Endothelial cell of umbilical vein (primary cell): ENCODE results near the gene SCIN. TPM values are rescaled to one million over a fixed set of nuclear protein-coding genes. Genes with fewer than 3 reads are reported as not detected.

ENCODE experiments used
- BruUV-seq: library from RNA; stranded (reverse); fragments of 400-500 nt; replicated peaks from 2 replicates; lab custom pipeline; 2021; lab: Mats Ljungman, UMichigan
- CTCF ChIA-PET: fragments of 300-600, 350-600 bp; sonication (Branson Sonifier 250); formaldehyde crosslinking; loops from one replicate; lab custom pipeline; 2021; ENCODE audit warnings: antibody characterized with exemption, inconsistent platforms; lab: Charles Lee
- POLR2A ChIA-PET: fragments of 300-600, 350-600 bp; sonication (Branson Sonifier 250); formaldehyde crosslinking; loops from one replicate; lab custom pipeline; 2021; ENCODE audit warnings: antibody characterized with exemption, inconsistent platforms; lab: Charles Lee
- DNase-seq: peaks from one replicate; pipeline ENCODE4 v3.0.0-alpha.2; 2011; ENCODE audit warnings: low read depth, low spot score
- FAIRE-seq: peaks from 2 replicates; lab custom pipeline; 2011; peaks lifted over from hg19 to GRCh38; lab: Jason Lieb, UNC
- H2AFZ ChIP-seq: 2 replicates; pipeline ENCODE4 v1.6.0; 2012; ENCODE audit warnings: low read depth, low read length, control low read depth, inconsistent platforms
- H3K27ac ChIP-seq: 2 replicates; pipeline ENCODE4 v1.5.1; 2011; ENCODE audit warnings: low read depth, mild to moderate bottlenecking, control low read depth, low read length, moderate library complexity; ENCODE audit not compliant: insufficient read depth
- H3K27me3 ChIP-seq, 2 experiments: 2 replicates each; pipeline versions ENCODE4 v1.6.0 to v1.6.1; 2011; ENCODE audit warnings: low read length in 2 of 2, mixed read lengths in 1 of 2; ENCODE audit not compliant: control insufficient read depth in 2 of 2, insufficient read depth in 2 of 2
- H3K36me3 ChIP-seq, 2 experiments: 2 replicates in 1 of 2; 3 replicates in 1 of 2; pipeline ENCODE4 v1.5.1; 2011; ENCODE audit warnings: low read length in 2 of 2, mild to moderate bottlenecking in 1 of 2, moderate library complexity in 1 of 2; ENCODE audit not compliant: control insufficient read depth in 2 of 2, insufficient read depth in 2 of 2; ENCODE audit errors: extremely low read depth in 1 of 2
- H3K4me1 ChIP-seq: 3 replicates; pipeline ENCODE4 v1.5.1; 2011; ENCODE audit warnings: mild to moderate bottlenecking, low read length; ENCODE audit not compliant: control insufficient read depth, insufficient read depth; ENCODE audit errors: extremely low read depth
- H3K4me2 ChIP-seq: 2 replicates; pipeline ENCODE4 v1.6.1; 2011; ENCODE audit warnings: low read length, control low read depth, mixed read lengths; ENCODE audit not compliant: insufficient read depth
- H3K4me3 ChIP-seq, 3 experiments: fragments of 200-600 bp in 1 of 3; sonication (generic), shearing (Covaris generic) in 1 of 3; replicated peaks in 1 of 3; 2 replicates each; pipeline ENCODE4 v1.5.1; 2011 to 2016; ENCODE audit warnings: control low read depth in 3 of 3, low read length in 3 of 3, mild to moderate bottlenecking in 2 of 3, inconsistent platforms in 1 of 3, low read depth in 1 of 3, moderate library complexity in 1 of 3; ENCODE audit not compliant: insufficient read depth in 1 of 3
- H3K79me2 ChIP-seq: 2 replicates; pipeline ENCODE4 v1.6.0; 2012; ENCODE audit warnings: low read length, inconsistent platforms; ENCODE audit not compliant: control insufficient read depth, insufficient read depth
- H3K9ac ChIP-seq: replicated peaks from 2 replicates; pipeline ENCODE3; 2011; ENCODE audit warnings: low read length, control low read depth; ENCODE audit not compliant: insufficient read depth; ENCODE audit errors: extremely low read depth
- H3K9me1 ChIP-seq: replicated peaks from 3 replicates; pipeline ENCODE4 v1.6.0; 2011; ENCODE audit warnings: mild to moderate bottlenecking, low read length; ENCODE audit not compliant: control insufficient read depth, insufficient read depth; ENCODE audit errors: extremely low read depth
- H3K9me3 ChIP-seq: replicated peaks from 2 replicates; pipeline ENCODE4 v1.5.1; 2012; ENCODE audit warnings: low read length, inconsistent platforms; ENCODE audit not compliant: control insufficient read depth, insufficient read depth
- H4K20me1 ChIP-seq: replicated peaks from 2 replicates; pipeline ENCODE3; 2011; ENCODE audit warnings: mild to moderate bottlenecking, low read length; ENCODE audit not compliant: control insufficient read depth, insufficient read depth; ENCODE audit errors: extremely low read depth
- CTCF ChIP-seq, 2 donors: IDR thresholded peaks; 1 replicate in 1 of 2; 2 replicates in 1 of 2; pipeline ENCODE4 v1.5.1; 2011; ENCODE audit warnings: low read length in 2 of 2, mild to moderate bottlenecking in 2 of 2, moderate library complexity in 2 of 2, control low read depth in 1 of 2, inconsistent platforms in 1 of 2, low read depth in 1 of 2; ENCODE audit not compliant: insufficient read depth in 1 of 2; ENCODE audit errors: extremely low read depth in 1 of 2
- EZH2 ChIP-seq: IDR thresholded peaks from 2 replicates; pipeline ENCODE4 v1.6.1; 2012; ENCODE audit warnings: borderline replicate concordance, low read depth, mild to moderate bottlenecking, moderate library complexity, low read length, inconsistent platforms; ENCODE audit not compliant: severe bottlenecking
- FOS ChIP-seq: IDR thresholded peaks from 2 replicates; pipeline ENCODE4 v1.6.1; 2011; ENCODE audit warnings: mild to moderate bottlenecking, low read length, moderate library complexity, borderline replicate concordance; ENCODE audit not compliant: insufficient read depth
- GATA2 ChIP-seq: IDR thresholded peaks from 2 replicates; pipeline ENCODE4 v1.7.0; 2011; ENCODE audit warnings: low read depth, mild to moderate bottlenecking, moderate library complexity, mixed read lengths, low read length; ENCODE audit not compliant: insufficient read length, insufficient read depth
- JUN ChIP-seq: IDR thresholded peaks from 2 replicates; pipeline ENCODE4 v1.6.1; 2011; ENCODE audit warnings: borderline replicate concordance, low read depth; ENCODE audit not compliant: insufficient read length, insufficient read depth
- MYC ChIP-seq: IDR thresholded peaks from one replicate; pipeline ENCODE4 v1.6.1; 2011; ENCODE audit warnings: mild to moderate bottlenecking, low read depth, low read length
- POLR2A ChIP-seq: IDR thresholded peaks from 2 replicates; pipeline ENCODE4 v1.6.1; 2012; ENCODE audit warnings: low read depth, mild to moderate bottlenecking, control low read depth, low read length
- POLR2AphosphoS5 ChIP-seq: IDR thresholded peaks from 2 replicates; pipeline ENCODE4 v1.6.1; 2012; ENCODE audit warnings: low read depth, mild to moderate bottlenecking, control low read depth, low read length, moderate library complexity; ENCODE audit not compliant: insufficient read depth
- dilution Hi-C: fragments of 300-500 bp; cut with MboI; formaldehyde crosslinking; loops from one replicate; pipeline ENCODE4 v1.15.0; 2019; ENCODE audit warnings: low sequenced_read_pairs; ENCODE audit not compliant: extremely low pct_ligation_motif_present
- intact Hi-C: fragments of 100-400 bp; cut with micrococcal nuclease; formaldehyde crosslinking; loops from one replicate; pipeline ENCODE4 v1.10.0; 2022
- polyA plus RNA-seq, 4 experiments: library from polyadenylated mRNA; depleted of rRNA in 3 of 4; stranded (reverse) in 3 of 4; unstranded in 1 of 4; fragments of >200 nt; gene quantifications; 2 replicates each; pipeline versions ENCODE4 v1.2.1 to v1.2.3, GENCODE V29; 2011 to 2012; ENCODE audit warnings: missing spikeins in 1 of 4
- total RNA-seq: library from RNA; stranded (reverse); gene quantifications from 2 replicates; pipeline ENCODE4 v1.2.3, GENCODE V29; 2021
- TF ChIP-seq, protein P1 (sequence below): IDR thresholded peaks from 2 replicates; pipeline ENCODE4 v1.6.1; 2011; ENCODE audit not compliant: insufficient read depth, insufficient read length

Gene SCIN
- total and polyA plus RNA-seq, 2 donors (not counting 3 experiments of a cell fraction or from before 2014, with no cell fraction given): 0.07 to 0.69 TPM

GRCh38 chr7:12692479-12693259 lies 122.1 kb downstream of the SCIN start:
- H3K4me3 ChIP-seq: peak overlapping the region in 1 of 3 experiments; percentile 15
- ChIA-PET POLR2A (interaction anchor here (3.0 kb wide), 1 partner anchor 35 kb away, joined by 10 read pairs; no protein-coding TSS in a partner anchor), CTCF (interaction anchor here (1.0 kb wide), 1 partner anchor 570 kb away, joined by 3 read pairs; no protein-coding TSS in a partner anchor)
- no peak overlapping the region for H2AFZ ChIP-seq
- no peak overlapping the region for H3K27ac ChIP-seq
- TF ChIP-seq EZH2 (no peak), POLR2A (peak; percentile 31)
- H3K9me3 ChIP-seq: no peaks in the 10 kb centered on the region
- dilution Hi-C loops (no loop called here), intact Hi-C loops (no loop called here)
- H3K9ac ChIP-seq: no peak overlapping the region
- H3K9me1 ChIP-seq: no peaks in the 10 kb centered on the region
- H3K4me1 ChIP-seq: peaks cover 18% of the 10 kb centered on the region
- H4K20me1 ChIP-seq: peaks cover 4% of the 10 kb centered on the region
- DNase-seq: peak; percentile 17
- peaks cover 42% of the 10 kb centered on the region for H3K79me2 ChIP-seq
- no TSS peak for BruUV-seq
- H3K36me3 ChIP-seq: no peaks in the 10 kb centered on the region
- FAIRE-seq: no peak
- no peaks in the 10 kb centered on the region for H3K27me3 ChIP-seq
- H3K4me2 ChIP-seq: no peak overlapping the region

- CTCF ChIA-PET: interaction anchor here (1.5 to 2.9 kb wide), 3 partner anchors 8 to 21 kb away, joined by 3 to 20 read pairs (median 5); partner anchors contain the start of gene ARL4A
Observed at GRCh38 chr7:12694817-12695216, 124.3 kb downstream of the SCIN start.

More at GRCh38 chr7:12694817-12695216, 124.3 kb downstream of the SCIN start:
- no peaks in the 10 kb centered on the region for H3K27me3 ChIP-seq
- TF ChIP-seq GATA2: no peak
- TF ChIP-seq, protein P1, sequence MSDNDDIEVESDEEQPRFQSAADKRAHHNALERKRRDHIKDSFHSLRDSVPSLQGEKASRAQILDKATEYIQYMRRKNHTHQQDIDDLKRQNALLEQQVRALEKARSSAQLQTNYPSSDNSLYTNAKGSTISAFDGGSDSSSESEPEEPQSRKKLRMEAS: no peak
- no peak for TF ChIP-seq POLR2A
- TF ChIP-seq EZH2: no peak
- no peak for TF ChIP-seq JUN
- TF ChIP-seq MYC: no peak
- no peak for TF ChIP-seq CTCF (IDR thresholded peaks at IDR 0.05; ENCODE audit: extremely low read depth in 1 of 2, insufficient read depth in 1 of 2, low read depth in 1 of 2, low read length in 2 of 2)
- no peak for TF ChIP-seq POLR2AphosphoS5
- no peak for TF ChIP-seq FOS
- no peaks in the 10 kb centered on the region for H3K9me1 ChIP-seq
- dilution Hi-C loops (no loop called here), intact Hi-C loops (no loop called here)
- no peak overlapping the region for H3K9ac ChIP-seq
- POLR2A ChIA-PET: no interaction called here
- FAIRE-seq: no peak
- peaks cover 4% of the 10 kb centered on the region for H4K20me1 ChIP-seq
- H3K79me2 ChIP-seq: peaks cover 24% of the 10 kb centered on the region
- no TSS peak for BruUV-seq
- H3K36me3 ChIP-seq: no peaks in the 10 kb centered on the region
- H3K27ac ChIP-seq: no peak overlapping the region
- no peak overlapping the region for H3K4me2 ChIP-seq
- H2AFZ ChIP-seq: no peak overlapping the region
- no peaks in the 10 kb centered on the region for H3K9me3 ChIP-seq
- H3K4me3 ChIP-seq: no peak overlapping the region
- peak; percentile 19 for DNase-seq
- H3K4me1 ChIP-seq: peaks cover 12% of the 10 kb centered on the region
